HG02798 (cell line): ENCODE data around the gene SUSD2.
"Not testable (repeated sequence)": the region's sequence is repeated elsewhere in the genome, so short reads cannot be mapped to it uniquely, and the experiment has no call there.

ENCODE experiments used
- ATAC-seq: cut with Tn5 transposase; IDR thresholded peaks from one replicate; pipeline ENCODE4 v1.9.1; 2021; ENCODE audit warnings: mild to moderate bottlenecking; ENCODE audit not compliant: unreplicated experiment, poor library complexity

SUSD2 gene

GRCh38 chr22:24170632-24171031 lies 10.7 kb upstream of the SUSD2 start:
- no peak for ATAC-seq

- ATAC-seq = no peak
Observed at GRCh38 chr22:24171822-24172221, 9.5 kb upstream of the SUSD2 start.

GRCh38 chr22:24175160-24175808 lies 6.0 kb upstream of the SUSD2 start:
- ATAC-seq = no peak

GRCh38 chr22:24176040-24176439 lies 5.2 kb upstream of the SUSD2 start:
- ATAC-seq = no peak

GRCh38 chr22:24176630-24177029 lies 4.7 kb upstream of the SUSD2 start:
- ATAC-seq = no peak

- ATAC-seq = no peak
Observed at GRCh38 chr22:24177045-24177444, 4.2 kb upstream of the SUSD2 start.

GRCh38 chr22:24177456-24177855 lies 3.8 kb upstream of the SUSD2 start:
- ATAC-seq = no peak

GRCh38 chr22:24178021-24178431 lies 3.3 kb upstream of the SUSD2 start:
- no peak for ATAC-seq

- ATAC-seq = no peak
Observed at GRCh38 chr22:24178502-24179440, 2.5 kb upstream of the SUSD2 start.

- ATAC-seq = no peak
Observed at GRCh38 chr22:24179478-24180210, 1.6 kb upstream of the SUSD2 start.

GRCh38 chr22:24180316-24181087 lies 785 bp upstream of the SUSD2 start:
- no peak for ATAC-seq

GRCh38 chr22:24181996-24182899 lies 961 bp downstream of the SUSD2 start:
- no peak for ATAC-seq

GRCh38 chr22:24182900-24183246 lies 1.6 kb downstream of the SUSD2 start:
- not testable (repeated sequence) for ATAC-seq

GRCh38 chr22:24183321-24184031 lies 2.2 kb downstream of the SUSD2 start:
- peak; percentile 42 for ATAC-seq

GRCh38 chr22:24184057-24184798 lies 2.9 kb downstream of the SUSD2 start:
- ATAC-seq = no peak

- no peak for ATAC-seq
Observed at GRCh38 chr22:24185001-24185500, 3.8 kb downstream of the SUSD2 start.

GRCh38 chr22:24185501-24186351 lies 4.4 kb downstream of the SUSD2 start:
- ATAC-seq = no peak
